Testis (tissue), 2 donors: ENCODE results near the gene NPB.

ENCODE experiments used
- POLR2A ChIP-seq: fragments of 450-650 bp; IDR thresholded peaks from one replicate; pipeline ENCODE4 v1.6.1; 2017; ENCODE audit warnings: antibody characterized with exemption, mild to moderate bottlenecking, moderate library complexity
- TF ChIP-seq, protein P1 (sequence below), 3 experiments: fragments of 450-650 bp in 2 of 3; fragments of 200-600 bp in 1 of 3; sonication (generic) in 1 of 3; IDR thresholded peaks; one replicate each; pipeline ENCODE4 v1.5.1; 2016 to 2019; ENCODE audit warnings: antibody characterized with exemption in 3 of 3, mild to moderate bottlenecking in 2 of 3, moderate library complexity in 1 of 3

DNA sequence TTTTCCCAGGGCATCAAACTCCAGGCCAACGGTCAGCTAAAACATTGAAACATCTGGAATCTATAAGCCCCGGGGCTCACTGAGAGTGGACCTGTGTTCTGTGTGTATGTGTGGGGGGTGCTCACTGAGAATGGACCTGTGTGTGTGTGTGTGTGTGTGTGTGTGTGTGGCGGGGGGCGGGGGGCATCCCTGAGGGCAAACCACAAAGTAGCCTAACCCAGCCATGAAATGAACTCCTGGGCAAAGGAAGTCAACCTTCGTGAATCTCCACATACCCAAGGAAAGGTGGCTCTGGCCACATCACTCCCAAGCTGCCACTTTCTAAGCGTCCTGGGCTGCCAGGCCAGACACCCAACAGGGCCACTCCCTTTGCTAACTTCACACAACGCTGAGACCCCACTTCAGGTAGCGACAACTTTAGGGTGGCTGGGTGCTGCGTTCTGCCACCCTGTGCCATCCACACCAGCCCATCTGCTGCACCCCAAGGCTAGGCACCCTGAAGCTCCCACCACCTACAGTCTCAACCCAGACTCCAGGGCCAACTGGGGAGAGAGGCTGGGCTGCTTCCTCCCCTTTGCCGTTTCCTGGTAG is 23.9 kb downstream of the NPB start:
- TF ChIP-seq POLR2A: no peak
- TF ChIP-seq, protein P1, sequence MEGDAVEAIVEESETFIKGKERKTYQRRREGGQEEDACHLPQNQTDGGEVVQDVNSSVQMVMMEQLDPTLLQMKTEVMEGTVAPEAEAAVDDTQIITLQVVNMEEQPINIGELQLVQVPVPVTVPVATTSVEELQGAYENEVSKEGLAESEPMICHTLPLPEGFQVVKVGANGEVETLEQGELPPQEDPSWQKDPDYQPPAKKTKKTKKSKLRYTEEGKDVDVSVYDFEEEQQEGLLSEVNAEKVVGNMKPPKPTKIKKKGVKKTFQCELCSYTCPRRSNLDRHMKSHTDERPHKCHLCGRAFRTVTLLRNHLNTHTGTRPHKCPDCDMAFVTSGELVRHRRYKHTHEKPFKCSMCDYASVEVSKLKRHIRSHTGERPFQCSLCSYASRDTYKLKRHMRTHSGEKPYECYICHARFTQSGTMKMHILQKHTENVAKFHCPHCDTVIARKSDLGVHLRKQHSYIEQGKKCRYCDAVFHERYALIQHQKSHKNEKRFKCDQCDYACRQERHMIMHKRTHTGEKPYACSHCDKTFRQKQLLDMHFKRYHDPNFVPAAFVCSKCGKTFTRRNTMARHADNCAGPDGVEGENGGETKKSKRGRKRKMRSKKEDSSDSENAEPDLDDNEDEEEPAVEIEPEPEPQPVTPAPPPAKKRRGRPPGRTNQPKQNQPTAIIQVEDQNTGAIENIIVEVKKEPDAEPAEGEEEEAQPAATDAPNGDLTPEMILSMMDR (IDR thresholded peaks at IDR 0.05): no peak
